ENCODE data around the gene VAMP2. TPM values are rescaled to one million over a fixed set of nuclear protein-coding genes. Genes with fewer than 3 reads are reported as not detected.

Gene VAMP2
- total RNA-seq, 1 donor from 2014 or later, result 28.0 TPM

GRCh38 chr17:8142887-8143580 is 19.7 kb downstream of the VAMP2 start:
- Mint-ChIP-seq H3K4me1 (ENCODE audit: low read depth, unreplicated experiment) (no peaks in the 10 kb centered on the region), H3K27me3 (ENCODE audit: low read depth, unreplicated experiment) (no peaks in the 10 kb centered on the region), H3K27ac (ENCODE audit: unreplicated experiment) (no peak overlapping the region), H3K4me3 (ENCODE audit: unreplicated experiment) (no peak overlapping the region), H3K36me3 (ENCODE audit: low read depth, unreplicated experiment) (peaks cover 37% of the 10 kb centered on the region), H3K9me3 (ENCODE audit: unreplicated experiment) (peaks cover 2% of the 10 kb centered on the region)
- Histone ChIP-seq H3K27me3 (ENCODE audit: insufficient read depth, low read length) (no peaks in the 10 kb centered on the region), H3K4me1 (ENCODE audit: insufficient read depth, low read length) (peaks cover 6% of the 10 kb centered on the region), H3K9ac (ENCODE audit: low read length) (no peak overlapping the region), H4K20me1 (ENCODE audit: insufficient read depth, low read length) (peaks cover 4% of the 10 kb centered on the region), H3K79me2 (ENCODE audit: insufficient read depth, low read length) (no peaks in the 10 kb centered on the region), H3K9me3 (ENCODE audit: insufficient read depth, low read depth, low read length) (no peaks in the 10 kb centered on the region), H2AFZ (ENCODE audit: low read depth, low read length) (no peak overlapping the region), H3K4me3 (ENCODE audit: insufficient read depth, low read depth, low read length) (no peak overlapping the region), H3K27ac (ENCODE audit: low read depth, low read length) (no peak overlapping the region), H3K4me2 (ENCODE audit: low read length) (no peak overlapping the region), H3K36me3 (ENCODE audit: insufficient read depth, low read length) (peaks cover 3% of the 10 kb centered on the region)
- no peak for TF ChIP-seq CTCF (IDR thresholded peaks at IDR 0.05; ENCODE audit: insufficient read depth, low read depth, low read length)
- TF ChIP-seq EZH2 (IDR thresholded peaks at IDR 0.05; ENCODE audit: insufficient read depth, low read length), result no peak
- no peak for FAIRE-seq
- DNase-seq (ENCODE audit: low read depth), result no peak

GRCh38 chr17:8142158-8142886 is 20.4 kb downstream of the VAMP2 start:
- Histone ChIP-seq H3K79me2 (ENCODE audit: insufficient read depth, low read length) (no peaks in the 10 kb centered on the region), H3K27ac (ENCODE audit: low read depth, low read length) (no peak overlapping the region), H3K27me3 (ENCODE audit: insufficient read depth, low read length) (no peaks in the 10 kb centered on the region), H3K4me3 (ENCODE audit: insufficient read depth, low read depth, low read length) (no peak overlapping the region), H4K20me1 (ENCODE audit: insufficient read depth, low read length) (peaks cover 4% of the 10 kb centered on the region), H3K4me2 (ENCODE audit: low read length) (no peak overlapping the region), H3K9me3 (ENCODE audit: insufficient read depth, low read depth, low read length) (no peaks in the 10 kb centered on the region), H3K4me1 (ENCODE audit: insufficient read depth, low read length) (peaks cover 6% of the 10 kb centered on the region), H2AFZ (ENCODE audit: low read depth, low read length) (no peak overlapping the region), H3K36me3 (ENCODE audit: insufficient read depth, low read length) (peaks cover 3% of the 10 kb centered on the region), H3K9ac (ENCODE audit: low read length) (no peak overlapping the region)
- FAIRE-seq (no peak), DNase-seq (ENCODE audit: low read depth) (no peak)
- Mint-ChIP-seq H3K4me3 (ENCODE audit: unreplicated experiment) (no peak overlapping the region), H3K36me3 (ENCODE audit: low read depth, unreplicated experiment) (peaks cover 33% of the 10 kb centered on the region), H3K27ac (ENCODE audit: unreplicated experiment) (no peak overlapping the region), H3K9me3 (ENCODE audit: unreplicated experiment) (peaks cover 2% of the 10 kb centered on the region), H3K4me1 (ENCODE audit: low read depth, unreplicated experiment) (no peaks in the 10 kb centered on the region), H3K27me3 (ENCODE audit: low read depth, unreplicated experiment) (no peaks in the 10 kb centered on the region)
- TF ChIP-seq CTCF (IDR thresholded peaks at IDR 0.05; ENCODE audit: insufficient read depth, low read depth, low read length) (no peak), EZH2 (IDR thresholded peaks at IDR 0.05; ENCODE audit: insufficient read depth, low read length) (no peak)

GRCh38 chr17:8141741-8142140 is 21.0 kb downstream of the VAMP2 start:
- Histone ChIP-seq H3K9ac (ENCODE audit: low read length) (no peak overlapping the region), H2AFZ (ENCODE audit: low read depth, low read length) (no peak overlapping the region), H3K9me3 (ENCODE audit: insufficient read depth, low read depth, low read length) (no peaks in the 10 kb centered on the region), H3K27ac (ENCODE audit: low read depth, low read length) (no peak overlapping the region), H3K36me3 (ENCODE audit: insufficient read depth, low read length) (no peaks in the 10 kb centered on the region), H3K4me2 (ENCODE audit: low read length) (no peak overlapping the region), H3K79me2 (ENCODE audit: insufficient read depth, low read length) (no peaks in the 10 kb centered on the region), H3K4me1 (ENCODE audit: insufficient read depth, low read length) (peaks cover 6% of the 10 kb centered on the region), H4K20me1 (ENCODE audit: insufficient read depth, low read length) (peaks cover 4% of the 10 kb centered on the region), H3K27me3 (ENCODE audit: insufficient read depth, low read length) (no peaks in the 10 kb centered on the region), H3K4me3 (ENCODE audit: insufficient read depth, low read depth, low read length) (no peak overlapping the region)
- no peak for TF ChIP-seq CTCF (IDR thresholded peaks at IDR 0.05; ENCODE audit: insufficient read depth, low read depth, low read length)
- TF ChIP-seq EZH2 (IDR thresholded peaks at IDR 0.05; ENCODE audit: insufficient read depth, low read length), result no peak
- Mint-ChIP-seq H3K4me1 (ENCODE audit: low read depth, unreplicated experiment) (no peaks in the 10 kb centered on the region), H3K36me3 (ENCODE audit: low read depth, unreplicated experiment) (peaks cover 30% of the 10 kb centered on the region), H3K4me3 (ENCODE audit: unreplicated experiment) (no peak overlapping the region), H3K9me3 (ENCODE audit: unreplicated experiment) (no peaks in the 10 kb centered on the region), H3K27me3 (ENCODE audit: low read depth, unreplicated experiment) (no peaks in the 10 kb centered on the region), H3K27ac (ENCODE audit: unreplicated experiment) (no peak overlapping the region)
- DNase-seq (ENCODE audit: low read depth), result no peak
- no peak for FAIRE-seq
